Astrocyte (in vitro differentiated cells and primary cell): Measurements from ENCODE around the gene MYO1B.

Experiments
- EZH2 ChIP-seq: IDR thresholded peaks from 2 replicates; pipeline ENCODE4 v1.6.1; 2012; ENCODE audit warnings: mild to moderate bottlenecking, low read length, inconsistent platforms; ENCODE audit not compliant: insufficient read depth
- TF ChIP-seq, protein P1 (sequence below): IDR thresholded peaks from 2 replicates; pipeline ENCODE4 v1.5.1; 2011; ENCODE audit warnings: low read depth, mild to moderate bottlenecking, inconsistent platforms, low read length, moderate library complexity; ENCODE audit not compliant: insufficient read depth

DNA sequence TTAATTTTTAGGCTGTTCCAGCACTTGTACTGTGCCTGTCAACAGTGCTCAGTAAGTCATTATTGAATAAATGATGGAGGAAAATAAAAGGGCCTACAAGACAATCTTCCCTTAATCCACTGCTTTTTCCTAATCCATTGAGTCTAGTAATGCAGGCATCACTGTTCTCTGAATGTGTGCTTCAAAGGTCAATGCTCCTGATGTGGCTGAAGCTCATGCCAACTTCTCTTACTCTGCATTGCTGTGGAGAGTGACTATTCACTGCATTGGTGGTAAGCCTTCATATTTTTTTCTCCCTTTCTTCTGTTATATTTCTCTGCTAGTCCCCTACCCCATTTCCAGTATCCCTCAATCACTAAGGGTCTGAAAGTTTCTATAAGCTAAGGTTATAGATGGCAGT, 31.9 kb upstream of the MYO1B start:
- TF ChIP-seq, protein P1, sequence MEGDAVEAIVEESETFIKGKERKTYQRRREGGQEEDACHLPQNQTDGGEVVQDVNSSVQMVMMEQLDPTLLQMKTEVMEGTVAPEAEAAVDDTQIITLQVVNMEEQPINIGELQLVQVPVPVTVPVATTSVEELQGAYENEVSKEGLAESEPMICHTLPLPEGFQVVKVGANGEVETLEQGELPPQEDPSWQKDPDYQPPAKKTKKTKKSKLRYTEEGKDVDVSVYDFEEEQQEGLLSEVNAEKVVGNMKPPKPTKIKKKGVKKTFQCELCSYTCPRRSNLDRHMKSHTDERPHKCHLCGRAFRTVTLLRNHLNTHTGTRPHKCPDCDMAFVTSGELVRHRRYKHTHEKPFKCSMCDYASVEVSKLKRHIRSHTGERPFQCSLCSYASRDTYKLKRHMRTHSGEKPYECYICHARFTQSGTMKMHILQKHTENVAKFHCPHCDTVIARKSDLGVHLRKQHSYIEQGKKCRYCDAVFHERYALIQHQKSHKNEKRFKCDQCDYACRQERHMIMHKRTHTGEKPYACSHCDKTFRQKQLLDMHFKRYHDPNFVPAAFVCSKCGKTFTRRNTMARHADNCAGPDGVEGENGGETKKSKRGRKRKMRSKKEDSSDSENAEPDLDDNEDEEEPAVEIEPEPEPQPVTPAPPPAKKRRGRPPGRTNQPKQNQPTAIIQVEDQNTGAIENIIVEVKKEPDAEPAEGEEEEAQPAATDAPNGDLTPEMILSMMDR, result no peak
- no peak for TF ChIP-seq EZH2
